NB4 (cell line): Measurements from ENCODE around the gene CNTNAP2.

Experiments
- MYC ChIP-seq: IDR thresholded peaks from 2 replicates; pipeline ENCODE4 v1.6.1; 2011; ENCODE audit warnings: low read depth, low read length
- POLR2A ChIP-seq: IDR thresholded peaks from 2 replicates; pipeline ENCODE4 v1.6.1; 2011; ENCODE audit warnings: mild to moderate bottlenecking; ENCODE audit not compliant: insufficient read length; ENCODE audit errors: extremely low read depth
- TF ChIP-seq, protein P1 (sequence below): IDR thresholded peaks from one replicate; pipeline ENCODE4 v1.5.1; 2012; ENCODE audit warnings: low read depth, low read length
- TF ChIP-seq, protein P2 (sequence below): IDR thresholded peaks from 2 replicates; pipeline ENCODE4 v1.6.1; 2011; ENCODE audit warnings: low read depth, low read length

DNA sequence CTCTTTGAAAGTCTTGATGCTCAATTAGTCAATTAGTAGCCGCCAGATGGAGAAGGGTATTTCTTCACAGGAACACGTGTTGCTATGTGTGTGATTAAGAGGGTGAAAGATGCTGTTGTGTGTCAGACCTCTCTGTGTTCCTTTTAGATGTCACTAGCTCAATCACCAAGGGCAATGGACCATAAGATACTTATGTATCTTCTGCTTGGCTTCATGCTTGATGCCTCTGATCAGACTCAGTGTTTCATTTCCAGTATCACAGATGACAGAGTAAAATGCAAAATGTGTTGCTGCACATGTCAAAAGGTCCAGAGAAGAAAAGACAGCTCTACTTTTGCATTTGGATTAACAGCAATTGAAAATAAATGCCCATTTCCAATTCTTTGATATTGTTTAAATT is 865.9 kb downstream of the CNTNAP2 start:
- TF ChIP-seq, protein P1, sequence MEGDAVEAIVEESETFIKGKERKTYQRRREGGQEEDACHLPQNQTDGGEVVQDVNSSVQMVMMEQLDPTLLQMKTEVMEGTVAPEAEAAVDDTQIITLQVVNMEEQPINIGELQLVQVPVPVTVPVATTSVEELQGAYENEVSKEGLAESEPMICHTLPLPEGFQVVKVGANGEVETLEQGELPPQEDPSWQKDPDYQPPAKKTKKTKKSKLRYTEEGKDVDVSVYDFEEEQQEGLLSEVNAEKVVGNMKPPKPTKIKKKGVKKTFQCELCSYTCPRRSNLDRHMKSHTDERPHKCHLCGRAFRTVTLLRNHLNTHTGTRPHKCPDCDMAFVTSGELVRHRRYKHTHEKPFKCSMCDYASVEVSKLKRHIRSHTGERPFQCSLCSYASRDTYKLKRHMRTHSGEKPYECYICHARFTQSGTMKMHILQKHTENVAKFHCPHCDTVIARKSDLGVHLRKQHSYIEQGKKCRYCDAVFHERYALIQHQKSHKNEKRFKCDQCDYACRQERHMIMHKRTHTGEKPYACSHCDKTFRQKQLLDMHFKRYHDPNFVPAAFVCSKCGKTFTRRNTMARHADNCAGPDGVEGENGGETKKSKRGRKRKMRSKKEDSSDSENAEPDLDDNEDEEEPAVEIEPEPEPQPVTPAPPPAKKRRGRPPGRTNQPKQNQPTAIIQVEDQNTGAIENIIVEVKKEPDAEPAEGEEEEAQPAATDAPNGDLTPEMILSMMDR = no peak
- TF ChIP-seq POLR2A (no peak), MYC (no peak)
- TF ChIP-seq, protein P2, sequence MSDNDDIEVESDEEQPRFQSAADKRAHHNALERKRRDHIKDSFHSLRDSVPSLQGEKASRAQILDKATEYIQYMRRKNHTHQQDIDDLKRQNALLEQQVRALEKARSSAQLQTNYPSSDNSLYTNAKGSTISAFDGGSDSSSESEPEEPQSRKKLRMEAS = no peak
